ENCODE measurements around the gene FXYD2. TPM values are rescaled to one million over a fixed set of nuclear protein-coding genes. Genes with fewer than 3 reads are reported as not detected.

The FXYD2 gene
- total RNA-seq, 4 donors from 2014 or later: 0.19 to 0.95 TPM; not detected in 2

DNA sequence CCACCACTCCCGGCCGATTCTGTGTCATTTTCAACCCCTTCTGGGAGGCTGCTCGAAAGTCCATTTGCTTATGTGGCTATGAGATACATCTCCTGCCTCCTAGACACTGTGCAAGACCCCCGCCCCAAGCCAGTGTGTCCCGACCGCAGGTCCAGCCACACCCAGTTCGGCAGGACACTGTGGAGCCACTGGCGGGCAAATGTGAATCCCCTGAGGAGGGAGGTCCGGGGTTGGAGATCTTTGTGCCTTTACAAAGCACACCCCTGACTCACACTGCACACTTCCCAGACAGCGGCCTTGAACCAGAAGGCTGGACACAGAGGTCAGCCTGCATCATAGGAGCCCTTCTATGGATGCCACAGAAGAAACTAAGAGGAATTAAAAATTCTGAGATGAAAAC lies 34.5 kb upstream of the FXYD2 start:
- TF ChIP-seq, protein P1, sequence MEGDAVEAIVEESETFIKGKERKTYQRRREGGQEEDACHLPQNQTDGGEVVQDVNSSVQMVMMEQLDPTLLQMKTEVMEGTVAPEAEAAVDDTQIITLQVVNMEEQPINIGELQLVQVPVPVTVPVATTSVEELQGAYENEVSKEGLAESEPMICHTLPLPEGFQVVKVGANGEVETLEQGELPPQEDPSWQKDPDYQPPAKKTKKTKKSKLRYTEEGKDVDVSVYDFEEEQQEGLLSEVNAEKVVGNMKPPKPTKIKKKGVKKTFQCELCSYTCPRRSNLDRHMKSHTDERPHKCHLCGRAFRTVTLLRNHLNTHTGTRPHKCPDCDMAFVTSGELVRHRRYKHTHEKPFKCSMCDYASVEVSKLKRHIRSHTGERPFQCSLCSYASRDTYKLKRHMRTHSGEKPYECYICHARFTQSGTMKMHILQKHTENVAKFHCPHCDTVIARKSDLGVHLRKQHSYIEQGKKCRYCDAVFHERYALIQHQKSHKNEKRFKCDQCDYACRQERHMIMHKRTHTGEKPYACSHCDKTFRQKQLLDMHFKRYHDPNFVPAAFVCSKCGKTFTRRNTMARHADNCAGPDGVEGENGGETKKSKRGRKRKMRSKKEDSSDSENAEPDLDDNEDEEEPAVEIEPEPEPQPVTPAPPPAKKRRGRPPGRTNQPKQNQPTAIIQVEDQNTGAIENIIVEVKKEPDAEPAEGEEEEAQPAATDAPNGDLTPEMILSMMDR (IDR thresholded peaks at IDR 0.05): no peak
- no peak for TF ChIP-seq POLR2A (IDR thresholded peaks at IDR 0.05)
- 68 to 90% methylated on average over 3 to 4 of the region's 10 CpGs for WGBS, 2 donors

DNA sequence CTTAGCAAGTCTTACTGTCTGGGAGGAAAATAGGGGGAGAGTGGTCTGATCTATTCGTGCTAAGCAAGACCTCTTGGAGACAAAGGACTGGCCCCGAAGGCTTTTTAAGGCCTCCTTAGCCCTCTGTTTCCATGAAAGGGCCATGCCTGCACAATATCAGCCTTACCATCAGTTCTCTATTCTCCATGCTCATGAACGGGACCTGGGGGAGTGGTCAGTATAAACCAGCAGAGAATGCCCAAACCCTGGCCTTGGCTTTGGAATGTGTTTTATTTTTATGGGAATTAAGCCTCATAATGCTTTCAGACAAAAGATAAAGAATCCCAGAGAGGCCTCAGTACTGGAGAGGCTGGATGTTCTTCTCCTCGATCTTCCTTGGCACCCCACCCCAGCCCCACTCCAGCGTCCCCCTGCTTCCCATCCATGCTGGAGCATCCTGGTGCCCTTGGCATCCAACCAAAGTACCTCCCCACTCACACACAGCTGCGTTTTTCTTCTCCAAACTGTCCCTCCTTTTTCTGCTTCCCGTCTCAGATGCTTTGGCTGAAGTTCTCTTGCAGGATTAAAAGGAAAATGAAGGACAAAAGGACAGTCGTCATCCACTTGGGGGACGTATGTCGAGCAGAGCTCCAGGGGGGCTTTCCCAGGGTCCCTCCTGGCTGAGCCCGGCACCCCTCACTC lies 33.3 kb upstream of the FXYD2 start:
- Histone ChIP-seq H3K27ac (no peak overlapping the region), H3K9me3 (no peaks in the 10 kb centered on the region), H3K36me3 (no peaks in the 10 kb centered on the region), H3K27me3 (peaks cover 0 to 16% (median 0%) of the 10 kb centered on the region in 4 donors), H3K4me3 (no peak overlapping the region), H3K4me1 (peaks cover 0 to 19% (median 3%) of the 10 kb centered on the region in 3 donors)
- intact Hi-C loops (cut with DNase I): no loop called here
- DNase-seq: no peak
- TF ChIP-seq, protein P1 (IDR thresholded peaks at IDR 0.05): no peak
- no peak for TF ChIP-seq POLR2A (IDR thresholded peaks at IDR 0.05)
- WGBS, 2 donors: 58 to 74% methylated on average over 11 of the region's 11 CpGs

More for the DNA sequence above, 34.5 kb upstream of the FXYD2 start:
- Histone ChIP-seq H3K9me3 (no peaks in the 10 kb centered on the region), H3K27ac (no peak overlapping the region), H3K4me1 (peaks cover 0 to 21% (median 3%) of the 10 kb centered on the region in 3 donors), H3K36me3 (no peaks in the 10 kb centered on the region), H3K4me3 (no peak overlapping the region), H3K27me3 (peaks cover 0 to 7% (median 0%) of the 10 kb centered on the region in 4 donors)
- intact Hi-C loops (cut with DNase I): no loop called here
- DNase-seq: no peak

DNA sequence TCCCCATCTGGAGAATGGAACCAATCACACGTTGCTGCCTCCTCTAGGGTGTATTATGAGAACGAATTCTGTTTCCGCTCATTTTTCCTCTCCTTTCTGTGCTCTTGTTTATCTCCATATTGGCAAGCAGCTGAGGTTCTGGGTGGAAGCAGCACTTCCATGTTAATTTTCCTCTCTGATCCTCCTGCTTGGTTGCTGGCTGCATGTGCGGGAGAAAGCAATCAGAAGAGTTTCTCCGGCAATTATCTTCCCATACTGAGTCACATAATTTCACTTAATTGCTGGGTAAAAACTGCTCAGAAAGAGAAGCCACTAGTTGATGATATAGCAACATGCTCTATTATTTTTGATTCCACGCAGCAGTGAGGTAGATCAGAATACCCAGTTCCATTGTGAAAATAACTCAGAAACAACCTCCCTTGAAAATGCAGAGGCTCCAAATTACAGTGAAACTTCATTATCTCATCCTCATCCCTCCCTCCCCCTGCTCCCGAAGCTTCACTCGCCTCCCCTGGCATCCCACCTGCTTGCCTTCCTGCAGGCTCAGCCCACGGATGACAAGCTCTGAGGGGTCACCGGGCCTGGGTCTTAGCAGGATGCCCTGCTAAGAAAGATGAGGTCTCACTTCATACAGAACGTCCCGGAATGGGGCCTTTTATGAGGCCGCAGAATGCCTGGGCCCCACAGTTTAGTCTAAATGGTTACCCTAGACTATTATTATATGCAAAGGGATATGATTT lies 31.5 kb upstream of the FXYD2 start:
- Histone ChIP-seq H3K27me3 (peaks cover 0 to 16% (median 0%) of the 10 kb centered on the region in 4 donors), H3K36me3 (no peaks in the 10 kb centered on the region), H3K9me3 (peaks cover 0 to 5% (median 0%) of the 10 kb centered on the region in 3 donors), H3K4me3 (no peak overlapping the region), H3K27ac (no peak overlapping the region), H3K4me1 (peaks cover 0 to under 1% (median 0%) of the 10 kb centered on the region in 3 donors)
- no peak for TF ChIP-seq POLR2A (IDR thresholded peaks at IDR 0.05)
- TF ChIP-seq, protein P1 (IDR thresholded peaks at IDR 0.05): no peak
- intact Hi-C loops (cut with DNase I): no loop called here
- DNase-seq: no peak
- 88 to 93% methylated on average over 10 to 13 of the region's 13 CpGs for WGBS, 2 donors

DNA sequence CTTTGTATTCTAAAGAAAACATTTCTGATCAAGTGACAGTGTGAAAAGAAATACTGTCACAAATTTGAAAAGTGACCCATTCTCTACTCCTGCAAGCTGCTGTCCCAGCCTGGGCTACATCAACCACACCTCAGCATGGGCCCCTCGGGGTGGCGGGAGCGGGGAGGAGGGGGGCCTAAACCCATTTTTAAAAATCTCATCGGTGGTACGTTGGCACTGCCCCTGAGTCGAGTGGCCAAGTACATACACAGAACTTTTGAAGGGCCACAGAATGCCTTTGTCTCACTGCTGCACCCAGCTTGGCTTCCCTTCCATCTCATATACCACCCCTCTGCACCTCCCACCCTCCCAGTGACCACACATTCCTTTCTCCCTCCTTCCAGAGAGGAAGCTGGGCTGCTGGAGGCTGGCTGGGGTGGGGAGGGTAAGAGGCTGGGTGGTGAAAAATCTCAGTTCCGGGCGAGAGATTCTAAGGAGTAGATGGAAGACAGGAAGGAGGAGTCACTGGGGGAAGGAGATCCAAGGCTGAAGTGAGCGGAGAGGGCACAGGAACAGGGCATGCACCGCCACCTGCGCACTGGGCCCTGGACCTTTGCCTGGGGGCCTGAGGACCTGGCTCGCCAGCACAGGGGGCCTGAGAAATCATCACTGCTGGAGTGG lies 30.8 kb upstream of the FXYD2 start:
- intact Hi-C loops (cut with DNase I): no loop called here
- WGBS, 2 donors: 65 to 77% methylated on average over 11 to 12 of the region's 12 CpGs
- H3K36me3 ChIP-seq: no peaks in the 10 kb centered on the region
- peaks cover 0 to 5% (median 0%) of the 10 kb centered on the region in 3 donors for H3K9me3 ChIP-seq
- no peak overlapping the region for H3K4me3 ChIP-seq
- no peak for TF ChIP-seq POLR2A (IDR thresholded peaks at IDR 0.05)
- TF ChIP-seq, protein P1 (IDR thresholded peaks at IDR 0.05): no peak
- peaks cover 0 to 16% (median 0%) of the 10 kb centered on the region in 4 donors for H3K27me3 ChIP-seq
- no peaks in the 10 kb centered on the region for H3K4me1 ChIP-seq
- no peak overlapping the region for H3K27ac ChIP-seq
- no peak for DNase-seq
